ENCODE measurements around the gene NXF2.
"Not testable (repeated sequence)": the region's sequence is repeated elsewhere in the genome, so short reads cannot be mapped to it uniquely, and the experiment has no call there.

NXF2 gene, protein sequence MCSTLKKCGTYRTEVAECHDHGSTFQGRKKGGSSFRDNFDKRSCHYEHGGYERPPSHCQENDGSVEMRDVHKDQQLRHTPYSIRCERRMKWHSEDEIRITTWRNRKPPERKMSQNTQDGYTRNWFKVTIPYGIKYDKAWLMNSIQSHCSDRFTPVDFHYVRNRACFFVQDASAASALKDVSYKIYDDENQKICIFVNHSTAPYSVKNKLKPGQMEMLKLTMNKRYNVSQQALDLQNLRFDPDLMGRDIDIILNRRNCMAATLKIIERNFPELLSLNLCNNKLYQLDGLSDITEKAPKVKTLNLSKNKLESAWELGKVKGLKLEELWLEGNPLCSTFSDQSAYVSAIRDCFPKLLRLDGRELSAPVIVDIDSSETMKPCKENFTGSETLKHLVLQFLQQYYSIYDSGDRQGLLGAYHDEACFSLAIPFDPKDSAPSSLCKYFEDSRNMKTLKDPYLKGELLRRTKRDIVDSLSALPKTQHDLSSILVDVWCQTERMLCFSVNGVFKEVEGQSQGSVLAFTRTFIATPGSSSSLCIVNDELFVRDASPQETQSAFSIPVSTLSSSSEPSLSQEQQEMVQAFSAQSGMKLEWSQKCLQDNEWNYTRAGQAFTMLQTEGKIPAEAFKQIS

DNA sequence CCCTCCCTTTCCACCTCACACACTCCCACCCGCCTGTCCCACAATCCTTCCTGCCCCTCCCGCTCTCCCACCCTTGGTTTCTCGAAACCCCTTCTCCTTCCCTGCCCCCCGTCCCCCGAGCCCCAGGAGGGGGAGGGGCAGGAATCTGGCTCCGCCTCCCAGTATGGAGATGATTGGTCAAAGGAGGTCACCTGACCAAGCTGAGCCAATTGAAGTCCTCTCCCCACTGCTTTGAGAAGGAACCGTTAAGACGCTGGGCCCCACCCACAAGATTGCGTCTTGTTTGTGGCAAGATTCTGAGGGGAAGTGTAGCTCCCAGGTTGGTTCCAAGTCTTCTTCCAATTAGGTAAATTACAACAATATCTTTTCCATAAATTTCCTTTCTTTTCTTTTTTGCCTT, at the start of gene NXF2:
NXF2 (plus strand) TSS at position 275 of the 400 bp plus-strand sequence. CDS start 59,912 bp downstream, outside the sequence.
- DNase-seq: not testable (repeated sequence)

DNA sequence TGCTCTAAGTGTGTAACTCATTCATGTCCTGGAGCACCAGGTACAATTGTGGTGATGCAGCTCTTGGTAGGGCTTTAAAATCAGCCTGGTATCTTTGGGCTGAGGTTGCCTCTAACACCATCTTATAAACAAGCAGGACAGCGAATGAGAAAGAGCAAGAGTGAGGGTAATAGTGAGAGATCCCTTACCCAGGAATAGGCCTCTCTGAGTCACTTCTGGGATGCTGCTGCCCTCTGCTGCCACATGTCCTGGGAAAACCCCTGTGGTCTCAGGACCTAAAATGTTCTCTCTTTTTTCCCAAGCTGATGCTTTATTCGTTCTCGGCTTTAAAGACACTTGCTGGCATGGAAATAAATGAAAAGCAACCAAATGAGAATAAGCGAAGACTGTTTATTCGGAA, 39.0 kb upstream of the NXF2 start:
- not testable (repeated sequence) for DNase-seq

DNA sequence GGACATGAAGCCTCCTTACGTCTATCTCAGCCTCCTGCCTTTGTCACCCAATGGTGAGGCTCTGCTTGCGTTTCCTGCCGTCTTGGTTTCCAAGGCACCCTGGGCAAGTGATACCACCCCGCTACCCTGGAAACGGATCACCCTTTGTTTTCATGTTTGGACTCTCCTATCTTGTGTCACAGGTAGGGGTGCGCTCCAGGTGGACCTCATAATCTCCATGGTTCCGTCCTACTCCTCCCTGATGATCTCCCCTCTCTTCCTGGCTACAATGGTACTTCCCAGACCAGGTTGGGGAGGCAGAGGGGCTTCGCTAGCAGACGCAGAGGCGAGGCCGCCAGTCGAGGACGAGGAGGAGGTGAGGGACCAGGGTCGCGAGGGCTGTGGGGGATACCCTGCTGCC, 32.0 kb upstream of the NXF2 start, which contains the start of gene TCP11X1:
TCP11X1 (plus strand) TSS at position 316 of the 400 bp plus-strand sequence.
- not testable (repeated sequence) for DNase-seq

- DNase-seq: not testable (repeated sequence)
These were observed 30.5 kb upstream of the NXF2 start for GRCh38 chrX:102216497-102216896.

- DNase-seq: not testable (repeated sequence)
These were observed 11.3 kb upstream of the NXF2 start for GRCh38 chrX:102235678-102236077.

DNA sequence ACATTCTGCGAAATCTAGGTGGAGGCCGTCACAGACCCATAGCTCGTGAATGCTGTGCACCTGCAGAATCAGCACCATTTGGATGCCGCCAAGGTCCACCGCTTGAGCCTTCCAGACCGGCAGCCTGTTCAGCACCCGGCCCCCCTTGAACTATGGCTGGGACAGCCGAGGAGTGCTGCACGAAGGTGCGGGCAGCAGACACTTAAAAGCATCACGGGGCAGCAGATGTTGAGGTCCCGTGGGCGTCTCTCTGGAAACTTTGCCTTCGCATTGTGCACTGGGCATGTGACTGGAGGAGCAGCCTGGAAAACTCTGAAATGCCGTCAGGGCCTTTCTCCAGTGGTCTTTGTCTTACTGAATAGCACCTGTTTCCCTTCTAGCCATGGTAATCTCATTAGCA, 6.7 kb upstream of the NXF2 start:
- not testable (repeated sequence) for DNase-seq

GRCh38 chrX:102272231-102272630, 25.3 kb downstream of the NXF2 start:
- not testable (repeated sequence) for DNase-seq

- DNase-seq: no peak
These were observed 91.2 kb downstream of the NXF2 start for GRCh38 chrX:102338162-102338561.

- peak; percentile 34 for DNase-seq
These were observed 92.6 kb downstream of the NXF2 start for GRCh38 chrX:102339312-102340298.

- no peak for DNase-seq
These were observed 94.9 kb downstream of the NXF2 start for GRCh38 chrX:102341867-102342266.

DNA sequence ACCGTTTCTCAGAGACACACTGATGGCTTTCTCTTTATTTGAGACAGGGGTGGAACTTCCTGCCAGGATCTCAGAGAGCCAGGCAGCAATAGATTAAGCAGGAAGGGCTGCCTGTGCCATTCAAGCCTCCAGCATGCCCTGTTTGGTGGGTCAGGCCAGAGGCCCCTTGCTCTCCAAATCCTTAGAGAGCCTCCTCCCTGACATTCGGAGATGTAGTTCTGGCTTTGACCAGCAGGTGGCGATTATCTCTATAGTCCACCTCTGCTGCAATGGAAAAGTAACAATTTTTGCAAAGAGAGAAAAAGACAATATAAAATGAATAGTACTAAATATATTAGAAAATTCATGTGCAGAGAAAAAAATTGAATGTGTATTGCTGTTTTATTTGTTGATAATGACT, 98.9 kb downstream of the NXF2 start:
- peak; percentile 54 for DNase-seq

Data from CD4-positive, alpha-beta T cell treated with Interleukin-12 subunit alpha and Interleukin-12 subunit beta, for 1 hour (primary cell).